ENCODE results near the gene GIT2.
"Not testable (repeated sequence)": the region's sequence is repeated elsewhere in the genome, so short reads cannot be mapped to it uniquely, and the experiment has no call there.

GIT2 gene

DNA sequence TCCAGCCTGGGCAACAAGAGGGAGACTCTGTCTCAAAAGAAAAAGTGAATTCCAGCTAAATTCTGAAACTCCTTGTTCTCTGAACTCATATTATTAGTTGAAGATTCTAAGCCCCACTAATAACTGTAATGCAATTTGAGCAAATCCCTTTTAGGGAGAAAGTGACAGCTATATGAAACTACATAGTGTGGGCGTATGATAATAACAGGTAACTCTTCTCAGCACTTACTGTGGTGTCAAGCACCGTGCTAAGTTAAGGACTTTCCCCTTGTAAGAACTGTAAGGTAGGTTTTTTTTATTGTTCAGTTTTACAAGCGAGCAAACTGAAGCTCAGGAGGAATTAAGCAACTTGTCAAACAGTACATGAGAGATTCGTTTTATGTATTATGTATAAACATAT is 8.4 kb upstream of the GIT2 start:
- no peak for DNase-seq (ENCODE audit: low read depth)

DNA sequence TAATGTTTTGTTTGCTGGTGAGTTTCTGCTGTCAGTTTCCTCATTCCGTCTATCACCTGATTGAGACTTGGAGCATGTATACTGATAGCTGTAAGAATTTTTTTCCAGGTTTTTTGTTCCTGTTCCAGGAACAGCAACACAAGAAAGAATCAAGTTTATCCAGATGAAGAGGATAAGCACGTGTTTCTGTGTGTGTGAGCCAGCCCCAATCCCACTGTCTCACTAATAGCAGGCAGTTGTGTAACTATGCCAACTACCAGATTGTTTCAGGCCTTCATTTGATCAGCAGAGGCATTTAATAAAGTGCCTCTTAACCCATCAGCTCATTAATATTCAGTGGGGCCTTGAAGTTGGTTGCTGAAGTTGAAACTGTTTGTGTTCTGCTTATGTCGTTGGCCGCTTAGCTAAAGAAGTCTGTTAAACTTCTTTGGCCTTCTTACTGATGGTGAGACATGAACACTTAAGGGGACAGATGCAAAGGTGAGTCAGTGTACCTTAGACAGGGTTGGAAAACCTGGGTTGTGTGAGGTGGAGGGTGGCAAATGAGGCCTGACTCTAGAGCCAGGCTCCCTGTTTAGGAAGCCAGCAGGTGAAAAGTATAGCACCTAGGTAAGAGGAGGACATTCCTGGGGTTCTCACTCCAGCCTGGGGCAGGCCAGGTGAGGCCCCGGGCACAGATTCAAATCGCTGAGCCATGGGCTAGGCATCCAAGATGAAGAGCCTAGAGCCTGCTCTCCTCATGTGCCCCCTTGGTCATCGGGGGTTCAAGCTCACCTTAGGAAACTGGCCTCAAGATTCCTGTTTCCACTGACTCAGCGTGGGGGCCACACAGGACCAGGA is 6.7 kb upstream of the GIT2 start:
- no peak for DNase-seq (ENCODE audit: low read depth)

DNA sequence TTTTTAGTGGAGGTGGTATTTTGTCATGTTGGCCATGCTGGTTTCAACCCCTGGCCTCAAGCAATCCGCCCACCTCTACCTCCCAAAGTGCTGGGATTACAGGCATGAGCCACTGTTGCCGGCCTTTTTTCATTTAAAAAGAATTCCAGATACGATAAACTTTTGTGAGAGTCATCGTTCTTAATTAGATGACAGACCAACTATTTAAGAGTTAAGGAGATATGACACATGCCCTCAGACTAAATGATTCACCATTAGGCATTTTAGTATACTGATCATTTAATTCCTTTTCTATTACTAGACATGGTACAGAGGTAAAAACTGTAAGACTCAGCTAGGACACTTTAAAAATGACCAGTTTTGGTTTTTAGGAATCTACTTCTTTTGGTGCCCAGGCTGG is 5.4 kb upstream of the GIT2 start:
- DNase-seq (ENCODE audit: low read depth) = peak; percentile 65

DNA sequence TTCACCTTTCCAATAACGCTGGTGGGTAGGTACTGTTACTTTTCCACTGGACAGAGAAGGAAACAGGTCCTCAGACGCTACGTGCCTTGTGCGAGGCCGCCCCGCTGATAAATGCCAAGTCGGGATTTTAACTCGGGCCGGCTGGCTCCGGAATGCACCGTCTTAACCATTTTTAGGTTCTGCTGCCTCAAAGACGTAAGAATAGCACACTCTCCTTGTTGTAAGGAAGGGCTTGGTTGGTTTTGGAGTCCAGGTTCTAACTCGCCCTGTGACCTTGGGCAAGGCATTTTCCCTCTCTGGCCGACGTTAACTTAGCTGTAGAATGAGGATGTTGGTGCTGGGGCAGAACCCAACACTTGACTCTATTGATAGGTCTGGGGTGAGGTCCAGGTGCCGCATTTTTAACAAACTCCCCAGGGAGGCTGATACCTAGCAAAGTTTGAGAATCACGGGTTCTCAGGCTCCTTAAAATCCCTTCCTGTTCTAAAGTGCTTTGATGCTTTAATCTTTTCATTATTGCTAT is 3.9 kb upstream of the GIT2 start:
- DNase-seq (ENCODE audit: low read depth) = no peak

DNA sequence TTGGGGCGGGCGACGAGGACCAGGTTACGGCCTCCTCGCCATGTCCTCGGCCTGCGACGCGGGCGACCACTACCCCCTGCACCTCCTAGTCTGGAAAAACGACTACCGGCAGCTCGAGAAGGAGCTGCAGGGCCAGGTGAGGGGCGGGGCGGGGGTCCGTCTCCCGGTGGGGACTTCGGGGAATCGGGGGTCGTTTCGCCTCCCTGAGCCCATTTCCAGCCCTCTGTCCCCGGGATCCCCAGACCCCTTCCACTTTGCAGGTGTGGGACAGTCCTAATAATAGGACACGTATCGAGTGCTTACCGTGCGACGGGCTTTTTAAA is 3.4 kb upstream of the GIT2 start:
- DNase-seq (ENCODE audit: low read depth) = no peak

DNA sequence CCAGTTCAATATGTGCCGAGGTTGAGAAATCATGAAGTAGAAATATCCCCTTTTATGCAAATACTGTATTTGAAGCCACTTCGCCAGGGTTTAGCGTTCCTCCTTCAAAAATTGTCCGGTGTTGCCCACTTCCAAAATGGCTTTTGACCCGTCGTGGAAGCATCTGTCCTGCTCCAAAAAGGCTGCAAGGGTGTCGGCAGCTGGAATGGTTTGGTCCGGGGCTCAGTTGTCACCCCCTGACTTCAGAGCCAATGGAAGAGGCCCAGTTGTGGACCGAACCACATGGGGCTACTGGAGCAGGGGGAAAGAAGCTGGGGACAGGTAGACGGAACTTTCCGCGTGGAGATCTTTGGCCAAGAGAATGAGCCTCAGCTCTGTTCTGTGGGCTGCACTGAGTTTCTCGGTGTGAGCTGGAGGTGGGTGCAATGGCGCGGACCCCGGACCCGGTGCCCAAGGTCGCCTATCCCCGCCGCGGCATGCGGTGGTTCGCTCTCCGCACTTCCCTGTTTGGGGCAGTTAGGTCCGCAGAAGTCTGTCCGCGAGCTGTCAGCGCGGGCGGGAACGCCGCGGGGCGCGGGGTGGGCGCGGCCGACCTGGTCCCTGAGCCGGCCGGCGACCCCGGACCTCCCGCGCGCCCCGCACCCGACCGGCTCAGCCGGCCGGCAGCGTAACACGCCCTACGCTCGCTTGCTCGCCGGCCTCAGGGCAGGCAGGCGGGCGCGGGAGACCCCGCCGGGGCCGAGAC is 2.9 kb upstream of the GIT2 start, which contains the start of gene ANKRD13A:
TSS of gene ANKRD13A (plus strand) at position 527 of the 745 bp plus-strand sequence. CDS start 259 bp downstream, outside the sequence.
- peak; percentile 92 for DNase-seq (ENCODE audit: low read depth)

DNA sequence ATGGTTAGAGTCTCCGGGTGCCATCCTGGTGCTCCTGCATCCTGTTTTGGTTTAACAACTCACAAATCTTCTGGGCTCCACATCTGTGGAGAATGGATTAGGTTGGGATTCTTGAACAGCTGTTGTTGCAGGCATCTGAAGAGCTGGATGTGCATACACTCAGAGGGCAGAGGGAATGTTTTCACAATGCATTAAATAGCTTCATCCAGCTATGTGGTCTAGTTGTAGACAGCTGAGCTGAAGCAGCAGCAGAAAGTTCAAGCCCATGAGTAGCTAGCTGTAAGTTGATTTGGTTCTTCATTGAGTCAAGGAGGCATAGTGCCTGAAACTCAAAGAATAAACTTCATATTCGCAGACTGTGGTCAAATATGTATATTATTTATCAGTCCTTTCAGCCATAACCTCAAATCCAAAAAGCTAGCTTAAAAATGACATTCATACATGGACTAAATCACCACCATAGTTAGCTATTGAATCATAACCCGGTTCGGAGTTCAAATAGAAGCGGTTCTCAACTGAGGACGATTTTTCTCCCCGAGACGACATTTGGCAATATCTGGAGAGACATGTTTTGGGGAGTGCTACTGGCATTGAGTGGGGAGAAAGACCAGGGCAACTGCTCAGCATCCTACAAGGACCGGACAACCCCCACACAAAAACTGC is 2.2 kb upstream of the GIT2 start:
- DNase-seq (ENCODE audit: low read depth) = no peak

DNA sequence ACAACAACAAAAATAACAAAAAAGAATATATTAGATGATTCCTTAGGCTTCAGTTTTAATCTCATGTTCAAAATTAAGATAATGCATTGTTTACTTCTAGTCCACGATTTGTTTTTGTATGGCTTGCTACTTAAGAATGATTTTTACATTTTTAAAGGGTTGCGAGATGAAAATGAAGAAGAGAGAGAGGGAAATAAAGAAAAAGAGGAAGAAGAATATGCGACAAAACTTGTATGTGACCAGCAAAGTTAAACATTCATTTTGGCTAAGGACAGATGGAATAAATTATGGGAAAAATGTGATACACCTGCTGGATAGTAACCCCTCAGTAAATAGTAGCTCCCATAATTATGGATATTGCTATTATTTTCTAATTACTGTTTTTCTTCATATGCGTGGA is 1.2 kb upstream of the GIT2 start:
- DNase-seq (ENCODE audit: low read depth) = no peak

DNA sequence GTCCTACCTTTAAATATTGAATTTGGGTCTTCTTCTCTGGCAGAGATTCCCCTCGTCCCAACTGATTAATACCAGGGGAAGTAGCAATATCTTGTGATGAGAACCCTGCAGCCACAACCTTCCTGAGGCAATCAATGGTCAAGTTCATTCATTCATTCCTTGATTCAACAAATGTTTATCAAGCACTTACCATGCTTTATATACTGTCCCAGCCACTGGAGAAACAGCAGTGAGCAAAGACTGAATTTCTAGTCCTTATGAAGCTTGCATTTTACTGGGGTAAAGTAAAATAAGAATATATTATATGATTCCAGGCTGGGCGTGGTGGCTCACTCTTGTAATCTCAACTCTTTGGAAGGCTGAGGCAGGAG is 300 bp upstream of the GIT2 start:
- no peak for DNase-seq (ENCODE audit: low read depth)

DNA sequence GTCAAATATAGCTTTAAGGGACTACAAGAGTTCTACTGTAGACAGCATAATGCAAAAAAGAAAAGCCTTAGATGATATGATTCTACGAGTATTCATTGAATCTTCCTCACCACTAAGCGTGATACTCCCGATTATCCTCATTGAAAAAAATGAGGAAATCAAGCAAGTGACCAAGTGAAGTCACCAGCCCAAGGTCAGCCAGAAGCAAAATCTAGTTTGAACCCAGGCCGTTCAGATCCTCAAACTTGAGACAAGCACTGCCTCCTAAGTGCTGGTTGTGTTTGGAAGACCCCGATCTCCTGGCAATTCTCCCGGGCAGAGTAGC is 845 bp downstream of the GIT2 start:
- DNase-seq (ENCODE audit: low read depth) = no peak

DNA sequence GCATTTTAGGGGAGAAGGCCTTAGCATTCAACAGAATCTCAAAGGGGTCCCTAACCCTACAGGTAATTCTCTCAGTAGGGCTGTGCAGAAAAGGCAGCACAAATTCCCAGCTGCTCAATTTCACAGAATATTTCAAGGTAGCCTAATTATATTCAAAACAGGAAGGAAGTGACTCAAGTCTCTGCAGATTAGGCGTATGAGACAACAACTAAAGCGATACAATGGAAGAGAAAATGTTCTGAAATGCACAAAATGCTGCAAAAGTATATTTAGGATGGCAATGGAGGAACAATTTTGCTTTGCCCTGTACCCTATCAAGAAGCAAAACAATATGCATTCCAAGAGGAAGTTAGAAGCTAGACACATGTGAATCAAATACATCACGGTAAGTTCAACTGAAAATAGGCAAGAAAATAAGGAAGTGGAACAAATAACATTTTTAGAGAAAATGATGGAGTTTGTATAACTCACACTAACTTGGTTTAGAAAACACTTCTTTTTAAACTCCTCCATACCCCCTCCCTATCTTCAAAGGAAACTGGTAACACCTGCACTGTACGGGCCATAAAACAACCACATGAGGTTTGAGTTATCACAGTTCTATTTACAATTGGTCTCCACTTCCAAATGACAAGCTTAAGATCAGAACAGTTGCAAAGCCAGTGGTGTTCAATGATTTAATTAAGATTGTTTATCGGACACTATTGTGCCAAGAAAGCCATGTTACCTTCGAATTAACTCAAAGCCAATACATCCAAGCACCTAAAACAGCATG is 1.6 kb downstream of the GIT2 start:
- DNase-seq (ENCODE audit: low read depth) = no peak

DNA sequence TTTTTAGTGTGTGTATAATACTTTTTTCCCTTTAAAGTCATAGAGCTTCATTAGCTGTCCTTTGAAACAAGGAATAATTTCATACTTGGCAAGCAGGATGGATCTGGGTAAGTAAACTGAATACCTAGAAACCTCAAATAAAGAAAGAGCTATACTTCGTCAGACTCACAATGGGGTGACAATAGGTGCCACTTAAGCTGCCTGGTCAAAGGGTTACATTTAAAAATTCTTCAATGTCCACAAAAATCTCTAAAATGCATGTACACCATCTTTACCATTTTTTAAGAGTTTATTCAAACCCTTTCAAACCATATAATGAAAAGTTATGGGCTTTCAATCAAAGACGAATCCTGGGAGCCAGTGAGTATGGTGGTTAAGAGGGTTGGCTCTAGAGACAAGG is 3.1 kb downstream of the GIT2 start:
- DNase-seq (ENCODE audit: low read depth) = no peak

DNA sequence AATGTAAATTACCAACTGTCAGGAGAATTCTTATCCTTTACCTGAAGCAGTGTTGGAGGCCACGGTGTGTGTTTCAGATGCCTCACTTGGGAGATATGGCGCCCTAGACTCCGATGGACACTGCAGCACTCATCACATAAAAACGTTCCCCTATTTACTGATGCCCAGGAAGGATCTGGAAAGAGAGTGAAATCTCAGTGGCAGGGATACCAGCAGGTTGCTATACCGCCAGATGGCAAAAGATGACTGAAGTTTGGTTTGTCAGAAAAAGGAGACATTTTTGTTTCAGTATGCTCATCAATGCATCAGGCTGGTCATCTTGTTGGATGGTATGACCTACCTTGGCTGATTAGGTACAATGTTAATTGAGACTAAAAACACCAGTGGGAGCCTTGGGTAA is 4.6 kb downstream of the GIT2 start:
- no peak for DNase-seq (ENCODE audit: low read depth)

DNA sequence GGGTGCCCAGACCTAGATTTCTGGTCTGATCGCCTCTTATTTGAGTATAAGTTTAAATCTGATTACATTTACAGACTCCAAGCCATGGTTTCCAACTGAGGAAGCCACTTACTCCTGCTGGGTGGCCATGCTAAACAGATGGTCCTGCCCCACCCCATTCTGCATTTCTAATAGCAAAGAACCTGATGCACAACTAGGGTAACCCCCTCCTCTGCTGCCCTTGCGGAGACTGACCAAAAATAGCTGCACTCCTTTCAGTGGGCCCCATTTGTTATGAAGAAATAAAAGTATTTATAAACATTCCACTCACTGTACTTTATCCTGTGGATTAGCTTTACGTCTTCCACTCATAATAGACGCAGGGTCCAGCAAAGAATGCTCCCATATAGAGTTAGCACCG is 6.8 kb downstream of the GIT2 start:
- no peak for DNase-seq (ENCODE audit: low read depth)

DNA sequence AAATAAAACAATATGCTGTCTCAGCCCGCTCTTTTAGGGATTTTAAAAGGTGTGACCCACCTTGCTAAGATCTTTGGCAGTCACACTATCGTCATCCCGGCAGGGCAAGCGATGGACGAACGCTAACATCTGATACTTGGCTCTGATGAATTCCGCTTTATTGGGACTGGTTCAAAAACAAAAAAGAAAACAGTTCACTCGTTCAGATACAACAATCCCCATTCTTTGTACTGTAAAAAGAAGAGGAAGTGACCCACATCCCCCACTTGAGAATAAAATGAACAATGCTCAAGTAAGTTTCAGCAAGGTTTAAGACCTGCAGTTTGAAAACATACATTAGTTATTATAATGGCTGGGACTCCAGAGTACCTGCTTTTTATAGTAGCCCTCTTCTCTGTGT is 7.3 kb downstream of the GIT2 start:
- DNase-seq (ENCODE audit: low read depth) = no peak

DNA sequence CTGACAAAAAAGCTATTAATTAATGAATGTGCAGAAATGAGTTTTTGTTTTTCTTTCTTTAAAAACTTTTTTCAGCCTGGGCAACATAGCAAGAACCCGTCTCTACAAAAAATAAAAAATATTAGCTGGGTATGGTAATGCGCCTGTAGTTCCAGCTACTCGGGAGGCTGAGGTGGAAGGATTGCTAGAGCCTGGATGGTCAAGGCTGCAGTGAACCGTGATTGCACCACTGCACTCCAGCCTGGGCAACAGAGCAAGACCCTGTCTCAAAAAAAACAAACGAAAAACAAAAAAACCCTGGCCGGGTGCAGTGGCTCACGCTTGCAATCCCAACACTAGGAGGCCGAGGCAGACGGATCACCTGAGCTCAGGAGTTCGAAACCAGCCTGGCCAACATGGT is 7.9 kb downstream of the GIT2 start:
- no peak for DNase-seq (ENCODE audit: low read depth)

DNA sequence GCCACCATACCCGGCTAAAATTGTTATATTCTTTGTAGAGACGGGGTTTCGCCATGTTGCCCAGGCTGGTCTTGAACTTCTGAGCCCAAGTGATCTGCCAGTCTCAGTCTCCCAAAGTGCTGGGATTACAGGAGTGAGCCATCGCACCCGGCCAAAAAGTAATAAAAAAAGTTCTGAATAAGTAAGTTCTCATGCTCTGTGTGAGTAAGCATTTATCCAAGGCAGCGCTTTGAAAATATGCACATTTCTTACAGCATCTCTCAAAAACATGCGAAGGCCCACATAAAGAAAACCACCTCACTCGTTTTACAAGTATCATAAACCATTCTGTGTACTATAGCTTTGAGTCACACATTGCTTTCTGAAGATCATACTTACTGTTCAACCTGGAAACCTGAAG is 8.6 kb downstream of the GIT2 start:
- DNase-seq (ENCODE audit: low read depth) = peak; percentile 76

DNA sequence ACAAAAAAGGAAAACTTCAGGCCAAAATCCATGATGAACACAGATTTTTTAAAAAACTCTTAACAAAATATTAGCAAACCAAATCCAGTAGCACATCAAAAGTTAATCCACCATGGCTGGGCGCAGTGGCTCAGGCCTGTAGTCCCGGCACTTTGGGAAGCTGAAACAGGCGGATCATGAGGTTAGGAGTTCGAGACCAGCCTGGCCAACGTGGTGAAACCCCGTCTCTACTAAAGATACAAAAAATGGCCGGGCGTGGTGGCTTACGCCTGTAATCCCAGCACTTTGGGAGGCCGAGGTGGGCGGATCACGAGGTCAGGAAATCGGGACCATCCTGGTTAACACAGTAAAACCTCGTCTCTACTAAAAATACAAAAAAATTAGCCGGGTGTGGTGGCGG is 9.9 kb downstream of the GIT2 start:
- not testable (repeated sequence) for DNase-seq (ENCODE audit: low read depth)

DNA sequence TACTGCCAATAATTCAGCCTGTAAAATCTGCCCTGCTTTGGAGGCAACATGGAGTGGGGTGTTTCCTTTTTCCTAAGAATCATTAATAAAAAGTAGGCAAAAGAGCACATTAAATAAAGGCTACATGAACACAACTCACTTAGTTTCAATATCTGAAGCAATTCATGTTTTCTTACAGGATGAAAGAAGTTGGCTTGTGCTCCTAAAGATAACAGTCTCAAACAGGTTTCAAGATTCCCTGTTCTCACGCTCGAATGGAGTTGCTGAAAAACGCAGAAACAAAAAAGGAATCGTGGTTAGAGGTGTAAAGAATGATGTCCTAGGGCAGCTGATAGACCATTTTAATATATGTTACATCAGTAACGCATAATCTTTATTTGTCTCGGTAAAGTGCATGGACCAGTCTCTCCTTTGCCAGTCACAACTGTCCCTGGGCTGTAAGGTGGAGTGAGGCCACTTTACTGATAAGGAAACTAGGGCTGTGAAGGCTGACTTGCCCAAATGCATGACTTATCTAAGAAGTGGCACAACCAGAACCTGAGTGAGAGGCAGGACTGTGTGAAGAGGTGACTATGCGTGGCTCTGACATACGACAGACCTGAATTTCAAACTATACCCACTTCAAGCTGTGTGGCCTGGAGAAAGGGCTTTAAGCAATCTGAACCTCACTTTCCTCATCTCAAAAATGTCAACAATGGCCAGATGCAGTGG is 12.6 kb downstream of the GIT2 start:
- DNase-seq (ENCODE audit: low read depth) = no peak

DNA sequence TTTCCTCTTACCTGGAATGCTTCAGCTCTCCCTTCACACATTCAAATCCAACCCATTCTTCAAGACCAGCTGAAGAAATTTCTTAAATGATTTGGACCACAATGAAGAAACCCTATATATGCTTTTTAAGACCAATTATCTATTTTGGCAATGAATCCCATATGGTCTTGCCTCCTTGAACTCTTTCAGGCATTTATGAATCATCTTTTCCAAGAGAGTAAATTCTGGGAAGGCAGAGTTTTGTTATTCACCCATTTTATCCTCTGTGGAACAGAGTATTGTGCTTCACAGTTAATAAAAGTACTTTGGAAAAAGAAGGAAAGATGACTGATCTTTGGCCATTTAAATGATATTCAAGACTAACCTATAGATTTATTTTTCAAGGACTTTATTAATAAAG is 14.0 kb downstream of the GIT2 start:
- DNase-seq (ENCODE audit: low read depth) = no peak

DNA sequence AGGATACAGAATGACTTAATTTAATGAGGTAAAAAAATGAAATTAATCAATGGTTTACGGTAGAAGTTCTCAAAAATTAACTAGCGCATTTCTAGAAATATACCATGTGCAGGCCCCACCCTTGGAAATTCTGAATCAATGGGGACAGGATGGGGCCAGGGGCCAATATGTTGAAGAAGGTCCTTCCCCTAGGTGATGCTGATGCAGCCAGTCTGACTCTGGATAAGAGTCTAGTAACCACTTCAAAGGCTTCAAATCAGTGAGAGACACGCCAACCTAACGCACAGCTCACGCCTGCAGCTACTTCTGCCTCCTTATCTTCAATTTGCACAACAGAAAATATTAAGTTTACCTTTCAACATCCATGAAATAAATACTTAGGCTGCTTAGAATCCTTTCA is 14.9 kb downstream of the GIT2 start:
- DNase-seq (ENCODE audit: low read depth) = no peak

DNA sequence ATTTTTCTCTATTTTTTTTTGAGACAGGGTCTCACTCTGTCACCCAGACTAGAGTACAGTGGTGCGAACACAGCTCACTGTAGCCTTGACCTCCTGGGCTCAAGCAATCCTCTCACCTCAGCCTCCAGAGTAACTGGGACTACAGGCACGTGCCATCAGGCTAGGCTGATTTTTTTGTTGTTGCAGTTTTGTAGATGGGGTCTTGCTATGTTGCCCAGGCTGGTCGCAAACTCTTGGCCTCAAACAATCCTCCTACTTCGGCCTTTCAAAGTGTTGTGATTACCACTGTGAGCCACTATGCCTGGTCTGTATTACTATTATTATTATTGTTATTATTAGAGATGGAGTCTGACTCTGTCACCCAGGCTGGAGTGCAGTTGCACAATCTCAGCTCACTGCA is 23.3 kb downstream of the GIT2 start:
- DNase-seq (ENCODE audit: low read depth) = no peak
